NCI-H460 (cell line): ENCODE data around the gene NPAS3. TPM values are rescaled to one million over a fixed set of nuclear protein-coding genes. Genes with fewer than 3 reads are reported as not detected.

Source experiments
- DNase-seq: peaks from one replicate; pipeline ENCODE4 v3.0.0-alpha.2; 2016; ENCODE audit warnings: low read depth; ENCODE audit errors: extremely low read depth
- total RNA-seq: library from RNA; depleted of rRNA; stranded (reverse); fragments of >200 nt; shearing (Covaris generic); gene quantifications from 2 replicates; pipeline ENCODE4 v1.2.3, GENCODE V29; 2014

NPAS3 gene
- total RNA-seq, 1 experiment from 2014 or later = 0.62 TPM

- no peak for DNase-seq
Measured at GRCh38 chr14:33413381-33413780, 474.7 kb downstream of the NPAS3 start.

GRCh38 chr14:33414041-33414440 is 475.4 kb downstream of the NPAS3 start:
- DNase-seq = no peak

GRCh38 chr14:33420051-33420627 is 481.5 kb downstream of the NPAS3 start:
- no peak for DNase-seq

- DNase-seq = no peak
Measured at GRCh38 chr14:33430414-33431035, 491.8 kb downstream of the NPAS3 start.

GRCh38 chr14:33432407-33433023 is 493.8 kb downstream of the NPAS3 start:
- DNase-seq = peak; percentile 8

GRCh38 chr14:33433396-33433795 is 494.7 kb downstream of the NPAS3 start:
- no peak for DNase-seq

- DNase-seq = no peak
Measured at GRCh38 chr14:33435911-33436689, 497.4 kb downstream of the NPAS3 start.

- DNase-seq = no peak
Measured at GRCh38 chr14:33441633-33442032, 503.0 kb downstream of the NPAS3 start.

- DNase-seq = no peak
Measured at GRCh38 chr14:33444136-33444535, 505.5 kb downstream of the NPAS3 start.

GRCh38 chr14:33449268-33449667 is 510.6 kb downstream of the NPAS3 start:
- DNase-seq = no peak

- no peak for DNase-seq
Measured at GRCh38 chr14:33449703-33450395, 511.2 kb downstream of the NPAS3 start.

GRCh38 chr14:33450416-33450815 is 511.7 kb downstream of the NPAS3 start:
- DNase-seq = no peak

GRCh38 chr14:33451211-33451610 is 512.5 kb downstream of the NPAS3 start:
- DNase-seq = no peak

- no peak for DNase-seq
Measured at GRCh38 chr14:33452995-33453394, 514.3 kb downstream of the NPAS3 start.

GRCh38 chr14:33454022-33454595 is 515.4 kb downstream of the NPAS3 start:
- DNase-seq = no peak

- no peak for DNase-seq
Measured at GRCh38 chr14:33454707-33455106, 516.0 kb downstream of the NPAS3 start.

- no peak for DNase-seq
Measured at GRCh38 chr14:33455654-33456345, 517.1 kb downstream of the NPAS3 start.

GRCh38 chr14:33457021-33457420 is 518.3 kb downstream of the NPAS3 start:
- DNase-seq = no peak

GRCh38 chr14:33457617-33458016 is 518.9 kb downstream of the NPAS3 start:
- DNase-seq = no peak

GRCh38 chr14:33460164-33460563 is 521.5 kb downstream of the NPAS3 start:
- no peak for DNase-seq
